PC-9 (cell line): ENCODE measurements around the gene DCAF16. TPM values are rescaled to one million over a fixed set of nuclear protein-coding genes. Genes with fewer than 3 reads are reported as not detected.

Source experiments
- BruUV-seq: library from RNA; stranded (reverse); fragments of 400-500 nt; replicated peaks from 2 replicates; lab custom pipeline; 2021; lab: Mats Ljungman, UMichigan
- CTCF ChIA-PET: fragments of 300-600 bp; sonication (Branson Sonifier 250); formaldehyde crosslinking; loops from one replicate; lab custom pipeline; 2022; ENCODE audit warnings: antibody characterized with exemption; lab: Charles Lee
- POLR2A ChIA-PET: fragments of 300-600 bp; sonication (Branson Sonifier 250); formaldehyde crosslinking; loops from one replicate; lab custom pipeline; 2022; ENCODE audit warnings: antibody characterized with exemption; ENCODE audit not compliant: unreplicated experiment; lab: Charles Lee
- DNase-seq, 2 experiments: peaks; one replicate each; pipeline versions ENCODE4 v3.0.0 to v3.0.0-alpha.2; 2015 to 2022; ENCODE audit warnings: mixed read lengths in 1 of 2
- H2AFZ ChIP-seq: fragments of 200-600 bp; sonication (generic); 2 replicates; pipeline ENCODE4 v1.8.1; 2017; ENCODE audit warnings: antibody characterized with exemption
- H3F3A ChIP-seq: fragments of 200-600 bp; sonication (generic); 2 replicates; pipeline ENCODE4 v1.8.1; 2017; ENCODE audit warnings: antibody characterized with exemption, mild to moderate bottlenecking, low read depth; ENCODE audit not compliant: insufficient read depth
- H3K27ac ChIP-seq: fragments of 200-600 bp; sonication (generic); 2 replicates; pipeline ENCODE4 v1.6.1; 2016; ENCODE audit warnings: mixed run types
- H3K27me3 ChIP-seq: fragments of 200-600 bp; sonication (generic); 2 replicates; pipeline ENCODE4 v1.6.1; 2016; ENCODE audit warnings: low read depth, mixed run types; ENCODE audit not compliant: insufficient read depth
- H3K36me3 ChIP-seq: fragments of 200-600 bp; sonication (generic); 2 replicates; pipeline ENCODE4 v1.6.1; 2016; ENCODE audit warnings: low read depth, mixed run types
- H3K4me1 ChIP-seq: fragments of 200-600 bp; sonication (generic); replicated peaks from 2 replicates; pipeline ENCODE4 v1.6.1; 2016; ENCODE audit warnings: mixed run types; ENCODE audit not compliant: insufficient read depth
- H3K4me2 ChIP-seq: fragments of 200-600 bp; sonication (generic); 2 replicates; pipeline ENCODE4 v1.6.1; 2017; ENCODE audit warnings: mixed run types
- H3K4me3 ChIP-seq: fragments of 200-600 bp; sonication (generic); 2 replicates; pipeline ENCODE4 v1.6.1; 2016; ENCODE audit warnings: mixed run types
- H3K79me2 ChIP-seq: fragments of 200-600 bp; sonication (generic); 2 replicates; pipeline ENCODE4 v1.6.1; 2017; ENCODE audit warnings: low read depth, mixed run types
- H3K9me2 ChIP-seq: fragments of 200-600 bp; sonication (generic); 2 replicates; pipeline ENCODE4 v1.8.1; 2017; ENCODE audit warnings: mild to moderate bottlenecking; ENCODE audit not compliant: insufficient read depth
- H3K9me3 ChIP-seq: fragments of 200-600 bp; sonication (generic); 2 replicates; pipeline ENCODE4 v1.8.1; 2016; ENCODE audit warnings: low read depth; ENCODE audit not compliant: insufficient read depth
- H4K20me1 ChIP-seq: fragments of 200-600 bp; sonication (generic); 2 replicates; pipeline ENCODE4 v1.8.1; 2017; ENCODE audit not compliant: insufficient read depth
- EZH2 ChIP-seq: fragments of 200-600 bp; sonication (generic); IDR thresholded peaks from 2 replicates; pipeline ENCODE4 v1.8.0; 2017; ENCODE audit warnings: antibody characterized with exemption, low read depth
- intact Hi-C: fragments of 100-400 bp; cut with micrococcal nuclease; formaldehyde crosslinking; loops from one replicate; pipeline ENCODE4 v1.10.0; 2022; ENCODE audit not compliant: unreplicated experiment
- total RNA-seq: library from RNA; stranded (reverse); gene quantifications from 2 replicates; pipeline ENCODE4 v1.2.3, GENCODE V29; 2021
- TF ChIP-seq, protein P1 (sequence below): fragments of 200-600 bp; sonication (generic); conservative IDR thresholded peaks from 2 replicates; pipeline ENCODE4 v1.6.1; 2017; ENCODE audit warnings: mixed run types, antibody characterized with exemption, mild to moderate bottlenecking, moderate library complexity

DCAF16 gene
- total RNA-seq, 1 experiment from 2014 or later, result 53.2 TPM

GRCh38 chr4:17785858-17786257 lies 24.7 kb downstream of the DCAF16 start:
- DNase-seq, result no peak
- no peak for TF ChIP-seq EZH2
- TF ChIP-seq, protein P1, sequence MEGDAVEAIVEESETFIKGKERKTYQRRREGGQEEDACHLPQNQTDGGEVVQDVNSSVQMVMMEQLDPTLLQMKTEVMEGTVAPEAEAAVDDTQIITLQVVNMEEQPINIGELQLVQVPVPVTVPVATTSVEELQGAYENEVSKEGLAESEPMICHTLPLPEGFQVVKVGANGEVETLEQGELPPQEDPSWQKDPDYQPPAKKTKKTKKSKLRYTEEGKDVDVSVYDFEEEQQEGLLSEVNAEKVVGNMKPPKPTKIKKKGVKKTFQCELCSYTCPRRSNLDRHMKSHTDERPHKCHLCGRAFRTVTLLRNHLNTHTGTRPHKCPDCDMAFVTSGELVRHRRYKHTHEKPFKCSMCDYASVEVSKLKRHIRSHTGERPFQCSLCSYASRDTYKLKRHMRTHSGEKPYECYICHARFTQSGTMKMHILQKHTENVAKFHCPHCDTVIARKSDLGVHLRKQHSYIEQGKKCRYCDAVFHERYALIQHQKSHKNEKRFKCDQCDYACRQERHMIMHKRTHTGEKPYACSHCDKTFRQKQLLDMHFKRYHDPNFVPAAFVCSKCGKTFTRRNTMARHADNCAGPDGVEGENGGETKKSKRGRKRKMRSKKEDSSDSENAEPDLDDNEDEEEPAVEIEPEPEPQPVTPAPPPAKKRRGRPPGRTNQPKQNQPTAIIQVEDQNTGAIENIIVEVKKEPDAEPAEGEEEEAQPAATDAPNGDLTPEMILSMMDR, result no peak
- no peaks in the 10 kb centered on the region for H3K9me3 ChIP-seq
- POLR2A ChIA-PET, result no interaction called here
- no peak overlapping the region for H3K27ac ChIP-seq
- CTCF ChIA-PET, result no interaction called here
- H3K4me1 ChIP-seq, result no peaks in the 10 kb centered on the region
- H3K36me3 ChIP-seq, result no peaks in the 10 kb centered on the region
- no peaks in the 10 kb centered on the region for H3K9me2 ChIP-seq
- no TSS peak for BruUV-seq
- no peak overlapping the region for H3K4me3 ChIP-seq
- intact Hi-C loops, result no loop called here
- no peaks in the 10 kb centered on the region for H4K20me1 ChIP-seq
- no peaks in the 10 kb centered on the region for H3K27me3 ChIP-seq
- no peak overlapping the region for H3K4me2 ChIP-seq
- H3F3A ChIP-seq, result no peaks in the 10 kb centered on the region
- no peaks in the 10 kb centered on the region for H3K79me2 ChIP-seq
- H2AFZ ChIP-seq, result no peak overlapping the region

- intact Hi-C loops, result no loop called here
- Histone ChIP-seq H3K27ac (no peak within 1 kb of the TSS), H3K4me3 (no peak within 1 kb of the TSS), H4K20me1 (no peaks in the 10 kb centered on the region), H3K4me2 (no peak within 1 kb of the TSS), H3K4me1 (no peaks in the 10 kb centered on the region), H3K9me3 (no peaks in the 10 kb centered on the region), H3K9me2 (no peaks in the 10 kb centered on the region), H3K79me2 (no peaks in the 10 kb centered on the region), H2AFZ (no peak within 1 kb of the TSS), H3F3A (no peaks in the 10 kb centered on the region), H3K36me3 (no peaks in the 10 kb centered on the region), H3K27me3 (no peaks in the 10 kb centered on the region)
- TF ChIP-seq, protein P1, result no peak
- no peak for TF ChIP-seq EZH2
- DNase-seq, result no peak
- ChIA-PET CTCF (no interaction called here), POLR2A (no interaction called here)
- BruUV-seq, result no TSS peak
Observed at GRCh38 chr4:17781300-17782287, 29.0 kb downstream of the DCAF16 start, which contains the start of gene FAM184B. TSS of gene FAM184B (minus strand) at chr4:17781621. CDS start at chr4:17781299, 322 bp downstream.

DNA sequence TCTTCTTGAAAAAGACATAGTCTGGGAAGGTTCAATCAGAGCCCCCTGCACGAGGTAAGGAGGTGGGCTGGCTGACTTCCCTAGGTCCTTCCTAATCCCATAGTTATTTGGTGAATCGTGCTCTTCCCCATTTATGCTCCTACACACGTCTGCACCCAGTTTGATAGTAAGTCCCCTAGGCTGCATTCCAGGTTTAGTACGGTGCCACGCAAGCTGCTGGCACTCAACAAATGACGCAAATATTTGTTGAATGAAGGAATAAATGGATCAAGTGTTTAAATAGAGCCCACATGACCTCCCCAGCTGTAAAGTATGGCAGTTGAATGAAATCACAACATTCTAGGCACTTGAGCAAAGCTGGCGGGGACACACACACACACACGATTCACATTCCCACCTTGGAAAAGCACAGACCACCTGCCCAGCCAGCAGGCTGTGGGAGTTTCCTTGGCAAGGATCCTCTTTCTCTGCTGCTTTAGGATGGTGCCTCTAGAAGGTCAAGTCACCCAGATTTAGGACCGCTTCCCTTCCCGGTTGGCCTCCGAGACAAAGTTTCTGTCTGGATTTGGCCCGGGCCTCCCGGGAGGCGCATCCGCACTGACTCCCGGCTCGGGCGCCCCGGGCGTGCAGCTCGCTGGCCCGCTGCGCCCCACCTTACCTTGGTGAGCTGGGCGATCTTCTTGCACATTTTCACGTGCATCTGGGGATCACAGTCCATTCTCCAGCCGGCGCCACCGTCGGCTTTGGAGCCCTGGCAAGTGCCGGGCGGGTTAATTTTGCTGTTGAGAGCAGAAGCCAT lies 29.9 kb downstream of the DCAF16 start:
- H3K9me3 ChIP-seq, result no peaks in the 10 kb centered on the region
- H3K4me3 ChIP-seq, result no peak overlapping the region
- no peak for TF ChIP-seq EZH2
- TF ChIP-seq, protein P1, result no peak
- H3K79me2 ChIP-seq, result no peaks in the 10 kb centered on the region
- H3K9me2 ChIP-seq, result no peaks in the 10 kb centered on the region
- H3K4me2 ChIP-seq, result no peak overlapping the region
- no peaks in the 10 kb centered on the region for H3K36me3 ChIP-seq
- no peaks in the 10 kb centered on the region for H3K27me3 ChIP-seq
- H4K20me1 ChIP-seq, result no peaks in the 10 kb centered on the region
- no peaks in the 10 kb centered on the region for H3F3A ChIP-seq
- BruUV-seq, result no TSS peak
- ChIA-PET CTCF (no interaction called here), POLR2A (no interaction called here)
- intact Hi-C loops, result no loop called here
- DNase-seq, result no peak
- H3K4me1 ChIP-seq, result no peaks in the 10 kb centered on the region
- H2AFZ ChIP-seq, result no peak overlapping the region
- H3K27ac ChIP-seq, result no peak overlapping the region
